GM12872 (cell line): ENCODE measurements around the gene TTC39A.

Source experiments
- CTCF ChIP-seq: IDR thresholded peaks from 3 replicates; pipeline ENCODE4 v1.5.1; 2011; ENCODE audit warnings: low read depth, mild to moderate bottlenecking, low read length, moderate library complexity; ENCODE audit not compliant: insufficient read depth

Gene TTC39A

GRCh38 chr1:51285055-51285454, 45.3 kb downstream of the TTC39A start:
- no peak for TF ChIP-seq CTCF

- TF ChIP-seq CTCF, result no peak
Measured at GRCh38 chr1:51284487-51284954, 45.8 kb downstream of the TTC39A start.

- TF ChIP-seq CTCF, result no peak
Measured at GRCh38 chr1:51283979-51284378, 46.4 kb downstream of the TTC39A start.

- no peak for TF ChIP-seq CTCF
Measured at GRCh38 chr1:51282605-51283004, 47.8 kb downstream of the TTC39A start.

GRCh38 chr1:51281807-51282206, 48.6 kb downstream of the TTC39A start:
- no peak for TF ChIP-seq CTCF

GRCh38 chr1:51280321-51280978, 49.9 kb downstream of the TTC39A start:
- TF ChIP-seq CTCF, result no peak

GRCh38 chr1:51276286-51276685, 54.1 kb downstream of the TTC39A start:
- no peak for TF ChIP-seq CTCF
